Caco-2 (cell line): ENCODE measurements around the gene MPIG6B. TPM values are rescaled to one million over a fixed set of nuclear protein-coding genes. Genes with fewer than 3 reads are reported as not detected.

Source experiments
- BruUV-seq: library from RNA; stranded (reverse); fragments of 400-500 nt; replicated peaks from 2 replicates; lab custom pipeline; 2021; lab: Mats Ljungman, UMichigan
- CTCF ChIA-PET: fragments of 300-600 bp; sonication (Branson Sonifier 250); formaldehyde crosslinking; loops from one replicate; lab custom pipeline; 2022; ENCODE audit warnings: antibody characterized with exemption; lab: Charles Lee
- POLR2A ChIA-PET: fragments of 300-600 bp; sonication (Branson Sonifier 250); formaldehyde crosslinking; loops from one replicate; lab custom pipeline; 2022; ENCODE audit warnings: antibody characterized with exemption; lab: Charles Lee
- DNase-seq, 2 experiments: peaks; one replicate each; pipeline versions ENCODE4 v3.0.0 to v3.0.0-alpha.2; 2020 to 2022
- H3K27me3 ChIP-seq: replicated peaks from 2 replicates; pipeline ENCODE4 v1.6.0; 2011; ENCODE audit warnings: low read length; ENCODE audit not compliant: control insufficient read depth, insufficient read depth
- H3K36me3 ChIP-seq: 2 replicates; pipeline ENCODE4 v1.5.1; 2011; ENCODE audit warnings: low read length; ENCODE audit not compliant: control insufficient read depth, insufficient read depth
- H3K4me1 ChIP-seq: fragments of 250-450 bp; sonication (Bioruptor Pico); 2 replicates; pipeline ENCODE4 v1.5.1; 2020; ENCODE audit warnings: mild to moderate bottlenecking
- H3K4me3 ChIP-seq: 2 replicates; pipeline ENCODE4 v1.5.1; 2011; ENCODE audit warnings: low read depth, mild to moderate bottlenecking, control low read depth, low read length
- H3K9me3 ChIP-seq: fragments of 250-450 bp; sonication (Bioruptor Pico); 2 replicates; pipeline ENCODE4 v1.5.1; 2020; ENCODE audit warnings: mild to moderate bottlenecking, moderate library complexity
- H3K27ac Mint-ChIP-seq: one replicate; pipeline ENCODE4 v1.8.0; 2022; ENCODE audit warnings: mixed read lengths; ENCODE audit not compliant: unreplicated experiment
- H3K27me3 Mint-ChIP-seq: one replicate; pipeline ENCODE4 v1.8.0; 2022; ENCODE audit warnings: mixed read lengths; ENCODE audit not compliant: insufficient read depth, unreplicated experiment
- H3K36me3 Mint-ChIP-seq: one replicate; pipeline ENCODE4 v1.8.0; 2022; ENCODE audit warnings: mild to moderate bottlenecking, mixed read lengths; ENCODE audit not compliant: insufficient read depth, unreplicated experiment
- H3K4me1 Mint-ChIP-seq: one replicate; pipeline ENCODE4 v1.8.0; 2022; ENCODE audit warnings: low read depth, mixed read lengths; ENCODE audit not compliant: unreplicated experiment
- H3K4me3 Mint-ChIP-seq: one replicate; pipeline ENCODE4 v1.8.0; 2022; ENCODE audit warnings: mild to moderate bottlenecking, moderate library complexity, mixed read lengths; ENCODE audit not compliant: unreplicated experiment
- H3K9me3 Mint-ChIP-seq: one replicate; pipeline ENCODE4 v1.8.0; 2022; ENCODE audit warnings: mixed read lengths; ENCODE audit not compliant: unreplicated experiment
- CTCF ChIP-seq, 2 experiments: fragments of 200-600 bp in 1 of 2; IDR thresholded peaks; 1 replicate in 1 of 2; 2 replicates in 1 of 2; pipeline versions ENCODE4 v1.5.1 to v1.8.0; 2011 to 2022; ENCODE audit warnings: antibody characterized with exemption in 1 of 2, control low read depth in 1 of 2, inconsistent platforms in 1 of 2, low read depth in 1 of 2, low read length in 1 of 2, mild to moderate bottlenecking in 1 of 2, moderate library complexity in 1 of 2; ENCODE audit not compliant: insufficient read depth in 1 of 2, severe bottlenecking in 1 of 2, unreplicated experiment in 1 of 2
- intact Hi-C: fragments of 100-400 bp; cut with micrococcal nuclease; formaldehyde crosslinking; loops from one replicate; pipeline ENCODE4 v1.10.0; 2022; ENCODE audit not compliant: unreplicated experiment
- total RNA-seq: library from RNA; stranded (reverse); gene quantifications from 2 replicates; pipeline ENCODE4 v1.2.3, GENCODE V29; 2022

MPIG6B gene
- total RNA-seq, 1 experiment from 2014 or later: not detected

DNA sequence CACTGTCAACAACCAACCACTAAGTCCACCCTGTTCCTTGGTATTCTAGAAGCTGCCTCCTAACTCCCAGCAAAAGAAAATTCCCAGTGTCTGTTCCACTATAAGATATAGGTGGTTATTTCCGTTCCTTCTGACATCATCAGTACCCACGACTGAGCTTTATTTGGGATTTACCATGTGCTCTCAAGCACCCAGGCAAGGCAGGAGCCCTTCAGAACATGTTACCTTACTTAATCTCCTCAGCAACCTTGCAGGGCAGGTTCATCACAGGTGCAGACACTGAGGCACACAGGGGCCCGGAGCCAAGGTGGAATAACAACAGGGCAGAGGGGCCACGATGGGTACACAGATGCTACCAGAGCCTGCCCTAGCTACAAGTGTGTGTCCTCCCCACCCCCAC lies 30.8 kb upstream of the MPIG6B start:
- no peaks in the 10 kb centered on the region for H3K27me3 Mint-ChIP-seq
- H3K4me3 Mint-ChIP-seq: no peak overlapping the region
- no peaks in the 10 kb centered on the region for H3K27me3 ChIP-seq
- H3K36me3 ChIP-seq: peaks cover 9% of the 10 kb centered on the region
- no peak overlapping the region for H3K4me3 ChIP-seq
- peaks cover 34% of the 10 kb centered on the region for H3K4me1 Mint-ChIP-seq
- intact Hi-C loops: no loop called here
- no peaks in the 10 kb centered on the region for H3K9me3 Mint-ChIP-seq
- H3K4me1 ChIP-seq: peaks cover 37% of the 10 kb centered on the region
- no peaks in the 10 kb centered on the region for H3K9me3 ChIP-seq
- POLR2A ChIA-PET: interaction anchor here (1.5 to 1.9 kb wide), 2 partner anchors 123 to 135 kb away, joined by 3 to 4 read pairs; partner anchors contain the start of genes HSPA1A, HSPA1B and HSPA1L
- CTCF ChIA-PET: interaction anchor here (0.7 kb wide), 1 partner anchor 99 kb away, joined by 3 read pairs; no protein-coding TSS in a partner anchor
- no peak for DNase-seq
- no peak for TF ChIP-seq CTCF (IDR thresholded peaks at IDR 0.05; ENCODE audit: insufficient read depth in 1 of 2, low read depth in 1 of 2, low read length in 1 of 2, severe bottlenecking in 1 of 2, unreplicated experiment in 1 of 2)
- H3K36me3 Mint-ChIP-seq: peaks cover 62% of the 10 kb centered on the region
- no TSS peak for BruUV-seq
- peak overlapping the region; percentile 2 for H3K27ac Mint-ChIP-seq

- Histone ChIP-seq H3K36me3 (peaks cover 9% of the 10 kb centered on the region), H3K4me3 (no peak overlapping the region), H3K4me1 (peaks cover 37% of the 10 kb centered on the region), H3K9me3 (no peaks in the 10 kb centered on the region), H3K27me3 (no peaks in the 10 kb centered on the region)
- no peak for TF ChIP-seq CTCF (IDR thresholded peaks at IDR 0.05; ENCODE audit: insufficient read depth in 1 of 2, low read depth in 1 of 2, low read length in 1 of 2, severe bottlenecking in 1 of 2, unreplicated experiment in 1 of 2)
- H3K27me3 Mint-ChIP-seq: no peaks in the 10 kb centered on the region
- H3K9me3 Mint-ChIP-seq: no peaks in the 10 kb centered on the region
- no TSS peak for BruUV-seq
- no peak for DNase-seq
- H3K36me3 Mint-ChIP-seq: peaks cover 62% of the 10 kb centered on the region
- H3K27ac Mint-ChIP-seq: peak overlapping the region; percentile 2
- POLR2A ChIA-PET: no interaction called here
- intact Hi-C loops: no loop called here
- CTCF ChIA-PET: interaction anchor here (0.7 kb wide), 1 partner anchor 98 kb away, joined by 3 read pairs; no protein-coding TSS in a partner anchor
- H3K4me1 Mint-ChIP-seq: peaks cover 39% of the 10 kb centered on the region
- H3K4me3 Mint-ChIP-seq: no peak overlapping the region
These were observed 30.3 kb upstream of the MPIG6B start for GRCh38 chr6:31692886-31693285.

GRCh38 chr6:31693535-31693934 lies 29.6 kb upstream of the MPIG6B start:
- Mint-ChIP-seq H3K4me3 (no peak overlapping the region), H3K27ac (no peak overlapping the region), H3K4me1 (peaks cover 39% of the 10 kb centered on the region), H3K9me3 (no peaks in the 10 kb centered on the region), H3K27me3 (no peaks in the 10 kb centered on the region), H3K36me3 (peaks cover 61% of the 10 kb centered on the region)
- intact Hi-C loops: no loop called here
- POLR2A ChIA-PET: no interaction called here
- DNase-seq: no peak
- no peaks in the 10 kb centered on the region for H3K9me3 ChIP-seq
- H3K4me3 ChIP-seq: no peak overlapping the region
- peaks cover 7% of the 10 kb centered on the region for H3K36me3 ChIP-seq
- H3K27me3 ChIP-seq: no peaks in the 10 kb centered on the region
- BruUV-seq: no TSS peak
- CTCF ChIA-PET: no interaction called here
- H3K4me1 ChIP-seq: peaks cover 37% of the 10 kb centered on the region
- no peak for TF ChIP-seq CTCF (IDR thresholded peaks at IDR 0.05; ENCODE audit: insufficient read depth in 1 of 2, low read depth in 1 of 2, low read length in 1 of 2, severe bottlenecking in 1 of 2, unreplicated experiment in 1 of 2)
